ENCODE data around the gene WFDC5.

Gene WFDC5

DNA sequence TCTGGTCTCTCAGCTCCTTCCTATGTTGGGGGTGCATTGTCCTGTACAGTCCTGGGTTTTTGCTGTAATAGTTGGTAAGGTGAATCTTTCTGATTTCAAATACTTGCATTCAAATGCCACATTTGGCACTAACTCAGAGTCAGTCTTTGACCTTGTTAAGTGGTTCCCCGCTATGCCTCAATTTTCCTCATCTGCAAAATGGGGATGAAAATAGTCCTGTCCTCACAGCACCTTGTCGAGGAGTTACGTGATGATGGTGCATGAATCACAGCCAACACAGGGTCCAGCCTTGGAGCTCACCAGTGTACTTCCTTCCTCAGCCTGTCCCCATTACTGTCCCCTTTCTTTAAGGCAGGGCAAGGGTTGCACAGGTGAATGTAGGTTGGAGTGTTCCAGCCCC lies 1.1 kb downstream of the WFDC5 start:
- no peak for DNase-seq

DNA sequence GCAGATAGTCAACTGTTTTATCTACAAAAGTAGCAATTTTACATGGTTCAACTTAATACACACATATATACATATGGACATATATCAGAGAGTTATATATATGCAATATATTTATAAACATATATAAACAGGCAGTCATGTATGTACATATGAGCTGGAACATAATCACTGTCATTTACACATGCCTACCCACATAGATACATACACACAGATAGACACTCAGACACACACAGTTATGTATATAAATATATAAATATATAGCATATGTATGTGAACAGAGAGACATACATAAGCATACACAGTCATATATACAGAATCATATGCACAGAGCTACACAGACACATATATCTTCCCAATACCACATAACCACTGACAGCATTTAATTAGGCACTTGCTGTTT lies 2.2 kb downstream of the WFDC5 start:
- DNase-seq, result no peak

DNA sequence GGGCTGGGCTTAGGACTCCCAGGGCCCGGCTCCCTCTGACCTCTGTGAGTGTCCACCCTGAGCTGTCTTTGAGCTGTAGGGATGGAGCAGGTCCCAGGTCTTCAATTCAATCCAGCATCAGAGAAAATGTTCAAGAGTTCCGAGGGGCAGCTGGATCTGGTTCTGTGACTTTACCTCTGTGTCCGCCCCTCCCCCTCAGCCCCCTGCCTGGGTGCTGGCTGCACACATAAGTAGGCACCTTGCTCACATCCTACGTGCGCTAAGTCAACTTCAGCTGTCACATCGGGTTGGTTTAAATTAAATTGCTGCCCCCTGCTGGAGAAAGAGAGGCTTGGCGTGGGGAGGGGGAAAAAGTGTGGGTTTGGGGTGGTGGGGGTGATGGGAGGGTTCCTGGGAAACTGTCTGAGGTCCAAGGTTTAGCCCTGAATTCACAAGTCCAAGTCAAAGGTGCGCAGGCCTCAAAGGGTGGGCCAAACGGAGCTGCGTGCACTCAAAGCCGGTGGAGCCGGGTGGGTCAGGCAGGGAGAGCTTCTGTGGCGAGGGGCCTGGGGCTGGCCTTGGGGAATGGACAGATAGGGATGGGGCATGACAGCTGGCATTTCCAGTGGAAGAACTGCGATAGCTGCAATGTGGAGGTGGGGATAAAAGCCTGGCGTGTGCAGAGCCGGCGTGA lies 3.0 kb downstream of the WFDC5 start:
- no peak for DNase-seq

DNA sequence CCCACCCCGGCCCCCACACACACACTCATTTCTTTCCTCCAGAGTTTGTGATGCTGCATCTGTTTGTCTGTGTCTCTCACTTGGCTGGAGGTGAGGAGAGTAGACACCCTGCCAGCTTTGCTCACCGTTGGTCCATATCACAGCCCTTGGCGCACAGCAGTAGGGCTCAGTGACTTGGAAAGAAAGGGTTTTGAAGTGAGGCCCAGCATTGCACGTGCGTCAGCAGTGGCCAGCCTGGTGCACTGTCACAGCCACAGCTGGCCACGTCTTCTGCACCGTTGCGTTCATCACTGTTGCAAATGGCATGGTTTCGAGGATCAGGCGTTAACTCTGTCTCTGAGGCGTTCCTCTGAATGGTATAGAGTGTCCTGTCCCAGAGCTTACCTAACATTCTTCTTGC lies 3.7 kb downstream of the WFDC5 start:
- no peak for DNase-seq

DNA sequence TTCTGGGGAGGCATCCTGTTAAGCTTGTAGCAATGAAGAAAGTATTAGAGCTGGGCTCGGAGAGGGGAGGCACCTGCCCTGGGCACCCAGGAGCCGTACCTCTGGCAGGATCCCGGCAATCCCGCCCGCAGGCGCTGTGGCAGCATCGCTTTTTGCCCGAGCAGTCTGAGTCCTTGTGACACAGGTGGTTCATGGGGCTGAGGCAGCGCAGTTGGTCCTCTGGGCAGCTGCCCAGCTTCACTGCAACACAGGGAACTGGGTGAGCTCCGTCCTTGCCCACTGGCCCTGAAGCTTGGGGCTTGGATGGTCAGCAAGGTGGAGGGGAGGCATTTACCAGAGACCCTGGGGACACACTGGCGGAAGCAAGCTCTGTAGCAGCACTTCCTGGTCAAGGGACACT lies 4.7 kb downstream of the WFDC5 start:
- no peak for DNase-seq

DNA sequence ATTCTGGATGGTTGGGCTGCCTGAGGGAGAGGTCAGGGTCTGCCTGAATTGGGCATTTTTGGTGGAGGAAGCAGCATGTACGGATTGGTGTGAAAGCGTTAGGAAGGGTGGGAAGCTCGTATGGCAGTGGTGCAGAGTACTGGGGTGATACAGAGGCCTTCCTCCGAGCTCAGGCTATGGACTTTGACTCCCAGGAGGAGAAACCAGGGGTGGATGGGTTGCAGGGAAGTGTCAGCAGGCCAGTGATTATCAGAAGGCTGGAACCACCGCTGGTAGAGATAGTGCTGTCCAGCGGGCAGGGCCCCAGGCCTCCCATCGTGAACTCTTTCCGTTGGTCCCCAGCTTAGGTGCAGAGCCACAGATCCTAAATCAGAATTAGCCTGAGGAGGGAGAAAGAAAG lies 5.3 kb downstream of the WFDC5 start:
- no peak for DNase-seq

DNA sequence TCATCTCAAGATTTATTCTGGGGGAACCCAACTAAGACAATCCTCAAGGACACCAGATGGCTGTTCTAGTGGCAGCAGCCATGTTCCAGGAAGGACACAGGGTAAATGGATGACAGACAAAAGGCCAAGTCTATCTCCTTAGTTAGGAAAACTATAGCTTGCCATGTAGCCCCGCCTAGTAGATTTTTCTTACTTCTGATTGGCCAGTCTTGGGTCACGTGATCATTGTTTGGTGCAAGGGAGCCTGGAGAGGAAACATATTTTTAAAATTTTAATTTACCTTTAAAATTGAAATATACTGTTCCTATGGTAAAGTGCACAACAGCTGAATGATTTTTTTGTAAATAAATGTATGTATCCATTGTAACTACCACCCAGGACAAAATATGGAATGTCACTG lies 9.7 kb downstream of the WFDC5 start:
- no peak for DNase-seq

DNA sequence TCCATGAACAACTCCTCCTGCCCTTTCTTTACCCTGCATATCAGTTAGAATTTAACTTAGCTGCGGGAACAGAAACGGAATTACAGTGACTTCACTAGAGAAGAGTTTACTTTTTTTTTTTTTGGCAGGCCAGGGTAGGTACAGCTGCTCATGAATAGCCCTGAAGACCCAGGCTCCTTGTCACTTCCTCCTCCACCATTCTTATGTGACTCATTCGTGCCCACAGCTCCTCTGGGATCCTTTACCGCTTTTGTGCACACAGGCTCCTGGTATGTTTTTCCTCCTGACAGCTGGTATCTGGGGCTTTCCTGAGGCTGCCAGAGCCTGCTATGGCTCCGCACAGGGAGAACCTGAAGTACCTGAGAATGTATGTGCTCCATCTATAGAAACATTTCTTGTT lies 10.2 kb downstream of the WFDC5 start:
- DNase-seq, result no peak

DNA sequence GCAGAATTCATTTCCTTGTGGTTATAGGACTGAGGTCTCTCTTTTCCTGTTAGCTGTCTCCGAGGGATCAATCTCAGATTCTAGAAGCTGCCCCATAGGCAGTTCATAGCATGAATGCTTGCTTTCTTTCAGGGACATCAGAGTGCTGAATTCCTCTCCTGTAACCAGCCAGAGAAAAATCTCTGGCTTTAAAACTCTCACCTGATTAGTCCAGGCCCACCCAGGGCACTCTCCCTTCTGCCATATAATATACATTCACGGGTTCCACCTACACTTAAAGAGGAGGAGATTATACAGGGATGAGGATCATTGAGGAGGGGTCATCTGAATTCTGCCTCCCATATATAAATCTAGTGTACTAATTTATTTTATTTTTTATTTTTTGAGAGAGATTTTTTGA lies 11.9 kb downstream of the WFDC5 start:
- DNase-seq, result no peak

DNA sequence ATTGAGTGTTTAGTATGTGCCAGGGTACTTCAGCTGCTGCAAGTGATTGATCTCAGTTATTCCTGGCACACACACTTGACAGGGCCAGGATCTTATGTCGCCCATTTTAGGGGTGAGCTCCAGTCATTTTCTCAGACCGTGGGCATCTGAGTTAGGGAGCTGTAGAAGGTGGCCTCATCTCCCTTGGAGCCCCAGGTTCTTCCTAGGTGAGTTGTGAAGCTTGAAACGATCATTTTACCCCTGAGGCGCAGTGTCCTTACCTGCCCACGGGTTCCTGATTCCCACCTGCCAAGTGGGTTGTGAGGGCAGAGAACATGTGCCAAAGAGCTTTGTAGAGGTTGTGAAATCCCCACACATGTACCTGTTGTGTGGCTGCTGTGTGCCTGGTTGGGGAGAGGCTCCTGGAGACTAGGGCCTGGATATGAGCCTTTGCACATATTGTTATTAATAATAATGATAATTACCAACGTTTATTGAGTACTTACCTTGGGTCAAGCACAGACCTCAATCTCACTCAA lies 13.6 kb downstream of the WFDC5 start:
- DNase-seq, result no peak

DNA sequence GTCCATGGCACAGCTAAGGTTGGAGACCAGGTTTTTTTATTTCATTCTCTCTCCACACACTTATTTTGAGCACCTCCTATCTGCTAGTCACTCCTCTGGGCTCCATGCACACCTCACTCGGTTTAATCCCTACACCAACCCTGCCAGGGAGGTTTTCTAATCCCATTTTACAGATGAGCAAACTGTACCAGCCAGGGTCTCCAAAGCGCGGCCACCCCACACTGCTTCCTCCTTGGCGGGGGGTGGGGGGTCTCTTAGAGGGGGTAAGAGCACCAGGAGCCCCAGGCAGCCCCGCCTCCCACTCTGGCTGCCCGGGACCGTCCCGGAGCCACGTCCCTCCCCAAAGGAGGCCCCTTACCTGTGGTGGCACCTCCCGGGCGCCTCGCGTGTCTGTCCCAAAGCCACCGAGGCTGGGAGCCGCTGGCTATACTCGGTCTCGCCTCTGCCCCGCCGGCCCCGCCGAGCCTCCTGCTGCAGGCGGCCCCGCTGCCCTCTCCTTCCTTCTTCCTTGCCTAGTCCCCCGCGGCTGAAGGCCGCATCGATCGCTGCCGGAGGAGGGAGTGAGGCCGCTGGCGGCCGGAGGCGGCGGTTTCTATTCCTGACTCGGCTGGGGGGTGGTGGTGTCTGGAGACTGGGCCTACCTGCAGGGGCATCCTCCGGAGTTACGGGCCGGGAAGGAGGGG lies 14.3 kb downstream of the WFDC5 start, which contains the start of gene KCNS1:
KCNS1 (minus strand) TSS at position 565 of the 683 bp plus-strand sequence. CDS start 1,891 bp downstream, outside the sequence.
- no peak for DNase-seq

DNA sequence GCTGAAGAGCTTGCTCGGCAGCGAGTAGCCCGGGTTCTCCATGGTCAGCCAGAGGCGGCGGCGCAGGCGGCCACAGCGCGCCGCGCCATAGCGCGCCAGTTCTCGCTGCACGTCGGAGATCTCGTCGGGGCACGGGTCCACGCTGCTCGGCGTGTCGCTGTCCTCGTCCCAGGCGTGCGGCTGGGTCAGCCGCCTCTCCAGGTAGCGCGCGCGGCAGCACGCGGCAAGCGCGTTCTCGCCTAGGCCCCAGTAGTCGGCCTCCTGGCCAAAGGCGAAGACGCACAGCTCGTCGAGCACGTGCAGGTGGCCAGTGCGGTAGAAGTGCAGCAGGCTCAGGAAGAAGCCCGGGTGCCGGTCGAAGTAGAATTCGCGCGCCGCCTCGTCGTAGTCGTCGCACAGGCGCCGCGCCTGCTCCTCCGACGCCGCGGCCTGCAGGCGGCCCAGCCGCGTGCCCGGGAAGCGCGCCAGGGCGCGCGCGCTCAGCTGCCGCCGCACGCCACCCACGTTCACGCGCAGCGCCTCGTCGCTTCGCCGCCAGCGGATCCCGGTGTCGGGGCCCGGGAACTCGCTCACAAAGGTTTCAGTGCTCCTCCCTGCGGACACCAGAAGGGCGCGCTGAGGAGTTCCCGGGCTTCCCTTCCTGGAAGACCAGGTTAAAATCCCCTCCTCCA lies 16.7 kb downstream of the WFDC5 start:
- peak in 1 of 2 experiments; percentile 11 for DNase-seq

DNA sequence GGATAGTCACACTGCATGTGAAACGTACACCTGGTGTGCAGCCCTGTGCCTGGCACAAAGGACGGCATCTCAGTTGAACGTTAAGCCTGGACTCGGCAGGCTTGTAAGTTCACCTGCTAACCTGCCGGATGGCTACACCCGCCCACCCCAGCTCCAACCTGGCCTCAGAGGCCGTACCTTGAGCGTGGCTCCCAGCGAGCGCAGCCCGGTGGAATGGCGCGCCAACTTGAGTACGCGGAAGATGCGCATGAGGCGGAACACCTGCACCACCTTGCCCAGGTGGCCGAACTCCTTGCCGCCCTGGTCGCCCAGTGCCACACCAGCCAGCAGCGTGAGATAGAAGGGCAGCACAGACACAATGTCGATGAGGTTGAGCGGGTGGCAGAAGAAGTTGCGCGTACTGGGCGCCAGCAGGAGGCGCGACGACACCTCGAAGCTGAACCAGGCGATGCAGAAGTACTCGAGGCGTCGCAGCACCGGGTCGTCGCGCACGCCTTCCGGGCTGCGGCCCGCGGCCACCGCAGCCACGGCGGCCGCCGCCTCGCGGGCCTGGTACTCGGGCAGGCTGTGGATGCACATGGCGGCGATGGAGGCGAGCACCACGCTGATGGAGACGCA lies 17.4 kb downstream of the WFDC5 start:
- DNase-seq, result peak; percentile 24 to 34

DNA sequence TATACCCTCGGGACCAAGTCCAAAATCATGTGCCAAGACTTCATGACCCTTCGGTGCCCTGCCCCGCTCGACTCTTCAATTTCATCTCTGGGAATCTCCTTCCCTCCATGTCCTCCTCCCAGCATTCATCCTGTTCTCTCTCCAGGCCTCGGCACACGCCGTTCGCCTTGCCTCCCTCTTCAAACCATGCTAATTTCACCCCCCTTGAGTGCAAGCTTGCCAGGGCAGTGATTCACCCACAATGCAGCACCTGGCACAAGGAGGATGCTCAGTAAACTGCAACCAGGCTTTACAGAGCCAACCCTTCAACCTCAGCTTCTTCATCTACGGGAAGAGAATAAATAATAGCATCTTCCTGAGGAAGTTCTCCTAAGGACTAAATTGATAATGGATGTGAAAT lies 18.2 kb downstream of the WFDC5 start:
- no peak for DNase-seq

DNA sequence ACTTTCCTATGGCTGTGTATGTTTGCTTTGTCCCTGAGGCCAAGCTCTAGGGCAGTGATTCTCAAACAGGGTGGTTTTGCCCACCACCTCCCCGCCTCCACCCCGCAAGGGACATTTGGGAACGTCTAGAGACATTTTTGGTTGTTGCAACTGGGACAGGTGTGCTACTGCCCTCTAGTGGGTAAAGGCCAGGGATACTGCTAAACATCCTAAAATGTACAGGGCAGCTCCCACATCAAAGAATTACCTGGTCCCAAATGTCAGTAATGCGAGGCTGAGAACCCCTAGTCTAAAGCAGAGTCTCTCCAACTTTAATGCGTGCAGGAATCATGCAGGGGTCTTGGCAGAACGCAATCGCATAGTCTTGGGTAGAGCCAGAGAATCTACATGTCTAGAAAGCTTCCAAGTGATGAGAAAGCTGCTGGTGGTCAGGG lies 19.2 kb downstream of the WFDC5 start:
- peak; percentile 38 to 44 for DNase-seq

DNA sequence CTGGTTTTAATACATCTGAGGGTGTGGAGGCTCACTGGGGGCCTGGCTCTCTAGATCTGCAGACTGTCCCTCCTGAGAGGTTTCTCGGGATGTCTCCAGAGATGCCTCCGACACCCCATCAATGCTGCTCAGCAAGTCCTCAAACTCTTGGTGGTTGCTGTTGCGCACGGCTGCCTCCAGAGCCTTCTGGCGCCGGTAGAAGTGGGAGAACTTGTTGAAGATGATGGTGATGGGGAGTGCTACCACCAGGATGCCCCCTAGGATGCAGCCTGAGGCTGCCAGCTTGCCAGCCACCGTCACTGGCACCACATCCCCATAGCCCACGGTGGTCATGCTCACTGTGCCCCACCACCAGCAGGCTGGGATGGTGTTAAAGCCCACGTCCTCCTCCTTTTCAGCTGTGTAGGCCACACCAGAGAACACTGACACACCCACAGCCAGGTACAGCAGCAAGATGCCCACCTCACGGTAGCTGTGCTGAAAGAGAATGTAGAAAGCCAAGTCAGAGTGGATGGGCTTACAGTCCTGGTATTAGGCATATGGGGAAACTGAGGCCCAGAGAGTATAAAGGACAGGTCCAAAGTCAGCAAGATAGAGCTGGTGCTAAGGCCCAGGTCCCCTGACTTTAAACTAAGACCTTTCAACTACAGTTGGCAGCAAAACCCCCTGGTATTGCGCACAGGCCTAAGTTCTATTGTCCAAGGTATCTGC lies 20.0 kb downstream of the WFDC5 start:
- DNase-seq, result no peak

DNA sequence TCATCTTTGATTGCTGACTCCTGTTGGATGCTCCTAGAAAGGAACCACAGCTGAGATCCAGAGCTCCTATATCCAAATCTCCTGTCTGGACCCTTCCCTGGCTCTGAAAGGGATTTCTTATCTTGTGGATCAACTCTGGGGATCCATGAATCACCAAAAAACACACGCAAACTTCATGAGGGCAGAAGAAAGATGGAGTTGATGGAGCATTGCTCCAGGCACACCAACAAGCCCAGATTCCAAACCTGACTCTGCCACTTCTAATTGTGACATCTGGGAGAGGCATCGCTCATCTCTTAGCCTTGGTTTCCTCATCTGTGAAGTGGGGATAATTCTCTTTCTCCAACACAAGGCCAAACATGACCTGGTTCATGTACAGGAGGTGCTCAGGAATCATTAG lies 20.8 kb downstream of the WFDC5 start:
- no peak for DNase-seq

DNA sequence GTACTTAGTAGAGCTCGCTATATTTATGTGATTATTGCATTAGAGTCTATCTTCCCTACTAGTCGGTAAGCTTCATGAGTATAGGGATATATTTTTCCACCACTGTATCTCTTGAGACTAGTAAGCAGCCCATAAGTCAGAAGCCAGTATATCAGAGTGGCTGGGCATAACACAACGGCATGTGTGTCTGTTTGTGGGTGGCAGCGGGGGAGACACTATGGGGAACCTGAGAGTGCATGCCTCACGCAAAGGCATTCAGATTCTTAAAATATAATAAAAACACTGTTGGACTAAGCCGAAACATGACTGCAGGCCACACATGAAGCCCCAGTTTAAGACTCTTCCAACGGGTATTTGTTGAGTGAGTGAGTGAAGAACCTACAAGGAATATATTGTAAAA lies 22.1 kb downstream of the WFDC5 start:
- no peak for DNase-seq

DNA sequence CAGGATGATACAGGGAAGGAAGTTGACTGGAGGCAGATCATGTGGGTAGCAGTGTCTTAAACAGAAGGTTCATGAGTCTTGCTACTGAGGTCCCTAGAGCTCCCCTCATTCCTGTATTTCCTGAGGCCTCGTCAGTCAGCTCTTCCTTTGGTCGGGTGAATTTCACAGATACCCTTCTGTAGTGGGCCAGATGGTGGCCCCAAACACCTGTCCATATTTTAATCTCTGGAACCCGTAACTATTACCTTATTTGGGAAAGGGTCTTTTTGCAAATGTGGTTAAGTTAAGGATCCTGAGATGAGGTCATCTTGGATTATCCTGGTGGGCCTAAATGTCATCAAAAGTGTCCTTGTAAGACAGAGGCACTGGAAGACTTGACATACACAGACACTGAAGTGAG lies 23.6 kb downstream of the WFDC5 start:
- no peak for DNase-seq

DNA sequence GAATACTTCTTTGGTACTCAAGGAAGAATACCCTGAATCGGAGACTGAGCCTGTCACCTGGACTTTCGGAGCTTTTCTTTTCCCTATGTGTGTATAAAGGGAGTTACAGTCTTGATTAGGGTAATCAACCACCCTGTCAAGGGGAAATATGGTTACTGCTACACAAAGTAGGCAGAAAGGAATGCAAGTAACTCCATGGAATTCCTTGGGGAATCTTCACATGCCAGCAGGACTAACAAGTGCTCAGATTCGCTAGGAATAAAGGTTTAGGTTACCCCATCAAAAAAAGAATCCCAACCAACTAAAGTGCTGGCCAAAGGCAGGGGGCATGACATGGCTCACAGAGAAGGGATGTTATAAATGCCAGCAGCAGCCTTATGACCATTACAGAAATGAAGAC lies 24.5 kb downstream of the WFDC5 start:
- no peak for DNase-seq

DNA sequence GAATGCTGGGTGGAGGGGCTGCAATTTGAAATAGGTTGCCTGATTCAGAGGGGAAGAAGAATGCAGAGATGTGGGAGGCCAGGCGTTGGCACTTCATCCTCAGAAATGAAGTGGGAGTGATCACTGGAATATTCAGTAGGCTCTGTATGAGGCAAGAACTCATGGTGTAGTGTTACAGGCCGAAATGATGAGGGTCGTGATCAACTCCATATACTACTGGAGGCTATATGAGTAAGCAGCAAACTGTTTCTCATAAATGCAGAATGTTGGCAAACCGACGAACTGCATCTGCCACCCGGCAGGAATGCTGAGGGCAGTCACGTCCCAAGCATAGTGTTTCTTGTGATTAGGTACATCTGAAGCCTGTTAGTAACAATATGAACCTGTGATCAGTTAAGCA lies 26.7 kb downstream of the WFDC5 start:
- DNase-seq, result no peak

DNA sequence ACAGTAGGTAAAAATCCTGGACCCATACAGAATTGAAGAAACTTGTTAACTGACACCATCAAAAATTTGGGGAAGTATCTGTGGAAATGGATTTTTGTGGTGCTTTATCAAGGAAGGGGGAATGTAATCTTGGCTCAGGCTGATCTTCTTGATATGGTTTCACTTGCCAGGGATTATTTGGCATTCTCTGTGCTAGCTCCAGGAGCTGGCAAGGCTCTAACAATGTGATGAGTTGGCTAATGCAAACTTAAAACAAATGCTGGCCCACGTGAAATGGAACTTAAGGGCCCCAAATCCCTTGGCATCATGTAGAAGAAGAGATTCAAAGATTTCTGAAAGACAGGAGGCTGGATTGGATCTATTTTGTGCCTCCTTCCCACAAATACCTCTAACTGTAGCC lies 27.2 kb downstream of the WFDC5 start:
- no peak for DNase-seq

Measured in stimulated activated CD4-positive, alpha-beta T cell treated with anti-CD3 and anti-CD28 coated beads, Interleukin-4, amount 100 ng/mL, for 4 hours (primary cell).